ENCODE results near the gene TRAF7. TPM values are rescaled to one million over a fixed set of nuclear protein-coding genes. Genes with fewer than 3 reads are reported as not detected.
A peak's percentile ranks its signal among the peaks of the same experiment; 100 is the strongest.
"Not testable (repeated sequence)": the region's sequence is repeated elsewhere in the genome, so short reads cannot be mapped to it uniquely, and the experiment has no call there.

The TRAF7 gene
- total and polyA plus RNA-seq, 2 donors (not counting 1 experiment from before 2014, with no cell fraction given) = 46.1 to 50.9 TPM

GRCh38 chr16:2123706-2124376 is 31.7 kb upstream of the TRAF7 start:
- ATAC-seq (ENCODE audit: low read depth); H3K27ac Mint-ChIP-seq; H3K27me3 ChIP-seq (replicated peaks in 1 of 4; ENCODE audit: control extremely low read depth in 1 of 4, control insufficient read depth in 3 of 4, insufficient read depth in 4 of 4, low read length in 3 of 4); H3K4me2 ChIP-seq (replicated peaks; ENCODE audit: low read depth, low read length, poor library complexity, severe bottlenecking); H2AFZ ChIP-seq (ENCODE audit: insufficient read depth, low read depth, low read length, poor library complexity, severe bottlenecking); H3K36me3 ChIP-seq (replicated peaks in 1 of 2; ENCODE audit: control extremely low read depth in 1 of 2, control insufficient read depth in 1 of 2, extremely low read depth in 1 of 2, insufficient read depth in 2 of 2, low read length in 1 of 2); DNase-seq; H3K9me3 Mint-ChIP-seq (ENCODE audit: insufficient read depth); POLR2A ChIA-PET; H3K4me3 Mint-ChIP-seq; H3K27ac ChIP-seq (ENCODE audit: low read length in 2 of 2); CTCF ChIA-PET; intact Hi-C loops (cut with micrococcal nuclease); H3K9me3 ChIP-seq (ENCODE audit: control extremely low read depth in 1 of 3, control insufficient read depth in 2 of 3, insufficient read depth in 1 of 3, low read length in 2 of 3); H3K4me3 ChIP-seq (ENCODE audit: control extremely low read depth in 1 of 5, extremely low read depth in 1 of 5, insufficient read depth in 1 of 5, low read depth in 2 of 5, low read length in 4 of 5); H3K27me3 Mint-ChIP-seq; H3K79me2 ChIP-seq (ENCODE audit: control insufficient read depth, insufficient read depth, low read length); H3K4me1 ChIP-seq (ENCODE audit: control insufficient read depth in 2 of 2, insufficient read depth in 2 of 2, low read length in 2 of 2); H3K9ac ChIP-seq (ENCODE audit: low read length): not testable (repeated sequence)
- H3K4me1 Mint-ChIP-seq = peaks cover 22% of the 10 kb centered on the region
- WGBS (ENCODE audit: insufficient coverage) = 68% methylated on average over 7 of the region's 27 CpGs
- H4K20me1 ChIP-seq (ENCODE audit: control insufficient read depth, insufficient read depth, low read length, poor library complexity, severe bottlenecking) = peaks cover 15% of the 10 kb centered on the region

DNA sequence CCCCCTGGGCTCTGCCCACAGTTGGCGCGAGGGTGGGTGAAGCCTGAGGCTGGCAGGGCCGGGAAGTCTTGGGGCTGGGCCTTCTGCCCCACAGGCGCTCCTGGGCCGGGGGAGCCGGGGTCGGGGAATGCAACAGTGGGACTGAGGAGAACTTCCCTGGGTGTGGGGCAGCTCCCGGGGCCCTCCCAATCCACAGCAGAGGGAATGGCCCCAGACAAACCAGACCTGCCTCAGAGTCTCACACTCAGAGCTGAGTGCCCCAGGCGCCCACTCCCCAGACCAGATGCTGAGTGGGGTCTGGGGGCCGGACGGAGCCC is 31.2 kb upstream of the TRAF7 start:
- intact Hi-C loops (cut with micrococcal nuclease); H3K79me2 ChIP-seq (ENCODE audit: control insufficient read depth, insufficient read depth, low read length); H3K9me3 ChIP-seq (ENCODE audit: control extremely low read depth in 1 of 3, control insufficient read depth in 2 of 3, insufficient read depth in 1 of 3, low read length in 2 of 3); H3K4me3 Mint-ChIP-seq; H3K4me2 ChIP-seq (replicated peaks; ENCODE audit: low read depth, low read length, poor library complexity, severe bottlenecking); CTCF ChIA-PET; H2AFZ ChIP-seq (ENCODE audit: insufficient read depth, low read depth, low read length, poor library complexity, severe bottlenecking); H3K9me3 Mint-ChIP-seq (ENCODE audit: insufficient read depth); H3K36me3 ChIP-seq (replicated peaks in 1 of 2; ENCODE audit: control extremely low read depth in 1 of 2, control insufficient read depth in 1 of 2, extremely low read depth in 1 of 2, insufficient read depth in 2 of 2, low read length in 1 of 2); H3K27ac ChIP-seq (ENCODE audit: low read length in 2 of 2); POLR2A ChIA-PET; ATAC-seq (ENCODE audit: low read depth); H3K27me3 Mint-ChIP-seq; DNase-seq; H3K4me3 ChIP-seq (ENCODE audit: control extremely low read depth in 1 of 5, extremely low read depth in 1 of 5, insufficient read depth in 1 of 5, low read depth in 2 of 5, low read length in 4 of 5); H3K9ac ChIP-seq (ENCODE audit: low read length); H3K27me3 ChIP-seq (replicated peaks in 1 of 4; ENCODE audit: control extremely low read depth in 1 of 4, control insufficient read depth in 3 of 4, insufficient read depth in 4 of 4, low read length in 3 of 4); H3K27ac Mint-ChIP-seq: not testable (repeated sequence)
- H3K4me1 ChIP-seq (ENCODE audit: control insufficient read depth in 2 of 2, insufficient read depth in 2 of 2, low read length in 2 of 2) = peaks cover 5 to 15% of the 10 kb centered on the region in 2 donors
- peaks cover 15% of the 10 kb centered on the region for H4K20me1 ChIP-seq (ENCODE audit: control insufficient read depth, insufficient read depth, low read length, poor library complexity, severe bottlenecking)
- 50% methylated on average over 6 of the region's 11 CpGs for WGBS (ENCODE audit: insufficient coverage)
- peaks cover 22% of the 10 kb centered on the region for H3K4me1 Mint-ChIP-seq

- WGBS (ENCODE audit: insufficient coverage) = 36% methylated on average over 29 of the region's 37 CpGs
- intact Hi-C loops (cut with micrococcal nuclease); H3K79me2 ChIP-seq (ENCODE audit: control insufficient read depth, insufficient read depth, low read length); H3K27ac Mint-ChIP-seq; H3K27me3 ChIP-seq (replicated peaks in 1 of 4; ENCODE audit: control extremely low read depth in 1 of 4, control insufficient read depth in 3 of 4, insufficient read depth in 4 of 4, low read length in 3 of 4); H3K9ac ChIP-seq (ENCODE audit: low read length); H3K4me3 Mint-ChIP-seq; H2AFZ ChIP-seq (ENCODE audit: insufficient read depth, low read depth, low read length, poor library complexity, severe bottlenecking); ATAC-seq (ENCODE audit: low read depth); CTCF ChIA-PET; H3K27ac ChIP-seq (ENCODE audit: low read length in 2 of 2); H3K4me2 ChIP-seq (replicated peaks; ENCODE audit: low read depth, low read length, poor library complexity, severe bottlenecking); H3K4me3 ChIP-seq (ENCODE audit: control extremely low read depth in 1 of 5, extremely low read depth in 1 of 5, insufficient read depth in 1 of 5, low read depth in 2 of 5, low read length in 4 of 5); H3K27me3 Mint-ChIP-seq; H3K9me3 Mint-ChIP-seq (ENCODE audit: insufficient read depth); H3K36me3 ChIP-seq (replicated peaks in 1 of 2; ENCODE audit: control extremely low read depth in 1 of 2, control insufficient read depth in 1 of 2, extremely low read depth in 1 of 2, insufficient read depth in 2 of 2, low read length in 1 of 2); H3K9me3 ChIP-seq (ENCODE audit: control extremely low read depth in 1 of 3, control insufficient read depth in 2 of 3, insufficient read depth in 1 of 3, low read length in 2 of 3); POLR2A ChIA-PET: not testable (repeated sequence)
- peaks cover 15% of the 10 kb centered on the region for H4K20me1 ChIP-seq (ENCODE audit: control insufficient read depth, insufficient read depth, low read length, poor library complexity, severe bottlenecking)
- DNase-seq = peak; percentile 25
- peaks cover 5 to 17% of the 10 kb centered on the region in 2 donors for H3K4me1 ChIP-seq (ENCODE audit: control insufficient read depth in 2 of 2, insufficient read depth in 2 of 2, low read length in 2 of 2)
- peaks cover 22% of the 10 kb centered on the region for H3K4me1 Mint-ChIP-seq
Measured at GRCh38 chr16:2124694-2125444, 30.7 kb upstream of the TRAF7 start.

DNA sequence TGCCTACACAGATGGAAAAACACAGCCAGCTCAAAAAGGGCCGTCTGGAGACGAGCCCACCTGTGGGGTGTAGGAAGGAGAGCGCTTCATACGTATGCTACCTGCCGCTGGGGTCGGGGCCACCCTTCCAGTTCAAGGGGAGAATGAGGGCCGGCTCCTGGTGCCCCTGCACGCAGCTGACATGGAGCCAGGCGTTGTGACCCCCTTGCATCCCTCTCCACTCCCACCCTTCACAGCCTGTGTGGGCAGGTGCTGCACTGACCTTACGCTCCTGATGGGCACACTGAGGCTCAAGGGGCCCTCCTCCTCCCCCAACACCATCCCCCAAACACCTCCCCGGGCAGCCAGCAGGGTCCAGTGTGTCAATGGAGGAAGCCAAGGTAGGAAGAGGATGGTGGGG is 30.0 kb upstream of the TRAF7 start:
- DNase-seq; H3K27ac Mint-ChIP-seq; H3K4me3 Mint-ChIP-seq; ATAC-seq (ENCODE audit: low read depth); H3K27ac ChIP-seq (ENCODE audit: low read length in 2 of 2); H3K9me3 ChIP-seq (ENCODE audit: control extremely low read depth in 1 of 3, control insufficient read depth in 2 of 3, insufficient read depth in 1 of 3, low read length in 2 of 3); H3K4me3 ChIP-seq (ENCODE audit: control extremely low read depth in 1 of 5, extremely low read depth in 1 of 5, insufficient read depth in 1 of 5, low read depth in 2 of 5, low read length in 4 of 5); H3K27me3 Mint-ChIP-seq; H3K79me2 ChIP-seq (ENCODE audit: control insufficient read depth, insufficient read depth, low read length); H3K4me2 ChIP-seq (replicated peaks; ENCODE audit: low read depth, low read length, poor library complexity, severe bottlenecking); H3K36me3 ChIP-seq (replicated peaks in 1 of 2; ENCODE audit: control extremely low read depth in 1 of 2, control insufficient read depth in 1 of 2, extremely low read depth in 1 of 2, insufficient read depth in 2 of 2, low read length in 1 of 2); CTCF ChIA-PET; intact Hi-C loops (cut with micrococcal nuclease); POLR2A ChIA-PET; H2AFZ ChIP-seq (ENCODE audit: insufficient read depth, low read depth, low read length, poor library complexity, severe bottlenecking); H3K9ac ChIP-seq (ENCODE audit: low read length); H3K9me3 Mint-ChIP-seq (ENCODE audit: insufficient read depth); H3K27me3 ChIP-seq (replicated peaks in 1 of 4; ENCODE audit: control extremely low read depth in 1 of 4, control insufficient read depth in 3 of 4, insufficient read depth in 4 of 4, low read length in 3 of 4): not testable (repeated sequence)
- H4K20me1 ChIP-seq (ENCODE audit: control insufficient read depth, insufficient read depth, low read length, poor library complexity, severe bottlenecking) = peaks cover 15% of the 10 kb centered on the region
- WGBS (ENCODE audit: insufficient coverage) = 60% methylated on average over 4 of the region's 11 CpGs
- H3K4me1 Mint-ChIP-seq = peaks cover 22% of the 10 kb centered on the region
- H3K4me1 ChIP-seq (ENCODE audit: control insufficient read depth in 2 of 2, insufficient read depth in 2 of 2, low read length in 2 of 2) = peaks cover 5 to 17% of the 10 kb centered on the region in 2 donors
